OCI-M2 (cell line): Measurements from ENCODE around the gene NBEAL2.
A peak's percentile ranks its signal among the peaks of the same experiment; 100 is the strongest.
"Not testable (repeated sequence)": the region's sequence is repeated elsewhere in the genome, so short reads cannot be mapped to it uniquely, and the experiment has no call there.

ENCODE experiments used
- DNase-seq: peaks from one replicate; lab custom pipeline; 2025; ENCODE audit not compliant: unreplicated experiment; lab: John Stamatoyannopoulos, UW

Gene NBEAL2

GRCh38 chr3:47010111-47010712, 30.7 kb downstream of the NBEAL2 start:
- DNase-seq = no peak

DNA sequence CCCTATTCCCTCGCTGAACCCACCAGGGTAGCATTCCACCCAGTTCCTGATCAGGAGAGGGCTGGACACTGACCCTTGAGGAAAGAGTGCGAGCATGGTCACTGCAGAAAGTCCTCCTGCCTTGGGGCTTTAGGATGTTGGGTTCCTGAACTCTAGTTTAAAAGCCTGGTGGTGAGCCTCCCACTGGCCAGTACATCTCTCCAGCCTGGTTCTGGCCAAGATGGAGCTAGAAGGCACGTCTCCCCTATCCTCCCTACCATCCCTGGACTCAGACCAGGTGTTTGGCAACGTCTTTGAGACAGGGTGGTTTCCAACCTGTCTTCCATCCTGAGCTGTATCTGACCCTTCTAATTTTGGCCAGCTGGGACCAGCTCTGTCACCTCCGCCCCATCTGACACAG, 31.4 kb downstream of the NBEAL2 start:
- DNase-seq = no peak

DNA sequence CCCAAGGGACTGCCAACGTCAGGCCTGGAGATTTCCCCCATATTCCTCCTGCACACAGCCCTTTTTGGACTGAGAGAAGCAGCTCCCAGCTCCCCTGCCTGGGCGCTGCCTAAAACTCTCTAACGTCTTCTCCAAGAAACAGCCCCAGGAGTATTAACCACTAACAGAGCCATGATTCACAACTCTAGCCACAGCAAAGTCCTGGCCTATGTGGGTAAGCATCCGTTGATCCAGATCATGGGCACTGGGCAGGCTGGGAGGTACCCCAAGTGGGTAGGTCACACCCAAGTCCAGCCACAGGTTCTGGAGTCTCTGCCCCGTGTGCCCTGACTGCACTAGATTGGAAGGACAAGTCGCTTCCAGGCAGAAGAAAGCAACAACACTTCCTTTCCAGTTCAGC, 31.9 kb downstream of the NBEAL2 start:
- DNase-seq = no peak

DNA sequence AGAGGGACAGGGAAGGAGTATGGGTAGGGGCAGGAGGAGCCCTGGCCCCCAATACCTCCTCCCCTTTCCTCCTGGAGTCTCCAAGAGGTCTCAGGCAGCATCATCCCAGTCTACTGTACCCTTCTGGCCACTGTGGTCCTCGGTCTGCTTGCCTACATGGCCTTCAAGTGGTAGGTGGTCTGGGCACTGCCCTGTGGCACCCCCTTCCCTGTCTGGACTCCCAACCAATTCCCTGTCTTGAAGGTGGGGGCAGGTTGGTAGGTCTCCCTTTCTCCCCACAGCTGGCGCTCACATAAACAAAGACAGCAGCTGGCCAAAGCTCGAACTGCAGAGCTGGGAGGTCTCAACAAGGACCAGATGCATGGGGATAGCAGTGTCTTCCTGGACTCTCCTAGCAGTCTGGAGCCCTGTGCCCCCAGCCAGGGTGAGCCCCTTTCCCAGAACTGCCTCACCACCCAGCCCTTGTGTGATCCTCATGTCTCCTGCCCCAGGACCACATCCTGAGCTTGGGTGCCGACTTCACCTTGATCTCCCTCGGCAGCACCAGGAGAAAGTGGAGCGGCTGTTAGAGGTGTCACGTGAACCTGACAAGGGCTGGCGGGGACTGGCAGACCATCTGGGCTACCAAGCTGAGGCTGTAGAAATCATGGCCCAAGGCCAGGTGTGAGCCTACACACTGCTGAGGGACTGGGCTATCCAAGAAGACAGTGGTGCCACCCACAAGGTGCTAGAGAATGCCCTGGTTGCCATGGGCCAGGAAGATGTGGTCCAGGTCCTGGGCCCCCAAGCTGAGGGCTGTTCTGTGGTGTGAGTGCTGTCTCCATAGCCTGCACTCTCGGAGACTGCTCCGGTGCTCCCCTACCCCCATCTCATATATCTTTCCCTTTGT, 33.1 kb downstream of the NBEAL2 start:
- no peak for DNase-seq

DNA sequence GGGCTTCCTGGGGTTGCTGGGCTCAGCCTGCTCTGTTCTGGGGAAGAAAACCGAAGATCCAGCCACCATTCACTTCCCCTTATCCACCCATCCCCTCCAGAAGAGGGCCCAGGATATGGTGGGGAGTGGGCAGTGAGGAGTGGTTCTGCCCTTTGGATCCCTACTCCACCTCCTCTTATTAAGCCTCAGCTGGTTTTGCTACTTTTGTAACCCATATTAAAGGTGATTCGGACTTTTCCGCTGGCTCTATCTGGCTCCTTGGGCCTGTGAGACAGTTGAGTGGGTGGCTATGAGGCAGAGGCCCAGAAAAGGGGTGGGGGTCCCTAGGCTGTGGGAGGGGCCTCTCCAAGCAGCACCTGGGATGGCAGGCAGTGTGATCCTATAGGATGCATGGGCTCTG, 33.8 kb downstream of the NBEAL2 start:
- no peak for DNase-seq

DNA sequence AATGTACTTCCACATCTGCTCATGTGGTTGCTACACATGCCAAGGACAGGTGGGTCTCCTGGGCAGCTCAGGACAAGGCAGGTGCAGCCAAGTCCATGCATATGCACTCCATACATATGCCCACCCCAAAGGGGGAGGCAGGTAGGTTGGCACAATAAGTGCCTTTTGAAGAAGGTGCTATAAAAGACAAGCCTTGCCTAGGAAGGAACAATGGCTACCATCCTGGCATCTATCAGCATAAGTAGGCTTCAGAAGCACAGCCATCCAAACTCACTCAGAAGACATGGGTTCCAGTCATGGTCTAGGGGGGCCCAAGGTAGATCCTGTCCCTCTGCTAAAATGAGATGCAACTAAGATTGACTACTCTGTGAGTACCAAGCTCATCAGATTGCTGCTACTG, 34.6 kb downstream of the NBEAL2 start:
- DNase-seq = no peak

DNA sequence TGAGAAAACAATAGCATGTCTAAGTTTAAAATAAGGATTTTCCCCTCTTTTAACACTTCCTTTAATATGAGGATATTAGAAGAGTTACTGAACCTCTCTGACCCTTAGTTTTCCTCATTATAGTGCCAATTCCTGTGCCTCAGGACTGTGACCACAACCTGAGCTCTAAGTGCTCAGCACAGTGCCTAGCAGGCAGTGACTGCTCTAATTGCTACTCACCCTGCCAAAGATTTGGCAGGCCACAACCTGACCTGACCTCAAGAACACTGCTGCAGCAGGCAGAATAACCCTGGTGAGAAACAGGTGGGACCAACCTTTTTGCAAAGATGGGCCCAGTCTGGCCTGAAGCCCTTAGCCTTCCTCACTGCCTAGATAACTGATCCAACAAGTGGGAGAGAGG, 35.7 kb downstream of the NBEAL2 start:
- DNase-seq = no peak

GRCh38 chr3:47016086-47016933, 36.8 kb downstream of the NBEAL2 start:
- no peak for DNase-seq

- DNase-seq = peak; percentile 36
These were observed 37.5 kb downstream of the NBEAL2 start for GRCh38 chr3:47016934-47017435.

- no peak for DNase-seq
These were observed 38.2 kb downstream of the NBEAL2 start for GRCh38 chr3:47017504-47018268.

GRCh38 chr3:47018269-47018611, 38.8 kb downstream of the NBEAL2 start:
- no peak for DNase-seq

DNA sequence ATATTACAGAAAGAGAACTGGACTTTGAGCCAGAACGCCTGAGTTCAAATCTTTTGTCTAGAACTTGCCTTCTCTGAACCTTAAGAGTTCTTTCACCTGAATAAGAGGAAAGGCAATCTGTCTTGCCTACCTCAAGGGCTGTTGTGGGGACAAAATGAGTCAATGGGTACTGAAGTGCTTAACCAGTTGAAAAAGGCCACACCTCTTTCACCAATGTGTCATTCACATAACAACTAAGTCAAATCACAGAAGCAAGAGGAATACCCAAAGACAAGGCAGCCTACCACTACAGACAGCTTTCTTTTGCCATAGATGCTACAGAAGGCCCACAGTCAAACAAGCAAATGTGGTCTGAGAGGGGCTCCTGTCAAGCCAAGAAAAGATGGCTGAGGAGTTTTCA, 39.7 kb downstream of the NBEAL2 start:
- no peak for DNase-seq

DNA sequence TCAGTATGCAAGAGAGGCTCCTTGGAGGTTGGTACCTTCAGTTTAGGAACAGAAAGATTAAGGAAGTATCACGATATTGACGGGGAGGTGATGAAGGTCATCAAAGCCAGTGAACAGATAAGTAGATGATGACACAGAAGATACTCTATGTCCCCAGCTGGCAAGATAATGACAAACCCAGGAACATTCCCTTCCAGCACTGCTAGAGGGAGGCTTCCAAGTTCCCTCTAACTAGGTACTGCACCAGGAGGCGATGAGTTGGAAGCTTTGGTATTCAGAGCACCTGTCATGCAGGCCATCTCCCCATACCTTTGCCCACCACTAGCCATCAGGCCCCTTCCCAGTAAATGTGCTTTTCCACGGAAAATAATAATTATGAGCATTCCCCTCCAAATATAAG, 40.8 kb downstream of the NBEAL2 start:
- DNase-seq = no peak

DNA sequence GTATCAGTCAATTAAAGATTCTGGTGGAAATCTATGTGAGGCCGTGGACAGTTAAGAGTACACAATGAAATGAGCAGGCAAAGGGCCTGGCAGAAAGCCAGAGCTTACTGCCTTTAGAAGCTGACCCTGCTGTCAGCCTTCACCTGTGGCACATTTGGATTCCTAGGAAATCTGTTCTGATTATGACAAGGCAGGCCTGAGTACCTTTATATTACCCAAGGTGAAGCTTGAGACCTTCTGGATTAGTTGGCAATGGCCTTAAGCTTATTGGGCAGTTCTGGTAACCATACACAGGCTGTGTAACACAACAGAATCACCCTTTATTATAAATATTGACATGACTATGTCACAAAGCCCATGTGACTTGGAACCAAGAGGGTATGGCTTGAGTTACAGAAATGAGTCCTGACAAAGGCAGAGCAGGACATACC, 43.2 kb downstream of the NBEAL2 start:
- DNase-seq = no peak

DNA sequence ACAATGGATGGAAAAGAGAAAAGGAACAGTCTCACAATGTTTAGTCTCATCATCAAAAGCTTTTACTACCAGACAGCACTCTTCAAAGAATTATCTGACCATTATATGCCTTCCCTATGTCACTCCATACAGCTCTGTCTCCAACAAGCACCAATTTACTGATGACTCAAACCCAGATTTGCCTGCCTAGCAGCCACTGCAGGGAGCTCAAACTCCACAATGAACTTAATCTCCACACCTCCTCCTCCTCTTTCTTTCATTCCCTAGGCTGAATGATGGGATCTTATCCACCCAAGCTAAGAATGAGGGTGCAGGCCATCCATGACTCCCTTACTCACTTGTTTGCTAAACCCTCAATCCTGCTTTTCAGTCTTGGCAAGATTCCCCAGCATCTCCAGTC, 45.5 kb downstream of the NBEAL2 start:
- DNase-seq = no peak

DNA sequence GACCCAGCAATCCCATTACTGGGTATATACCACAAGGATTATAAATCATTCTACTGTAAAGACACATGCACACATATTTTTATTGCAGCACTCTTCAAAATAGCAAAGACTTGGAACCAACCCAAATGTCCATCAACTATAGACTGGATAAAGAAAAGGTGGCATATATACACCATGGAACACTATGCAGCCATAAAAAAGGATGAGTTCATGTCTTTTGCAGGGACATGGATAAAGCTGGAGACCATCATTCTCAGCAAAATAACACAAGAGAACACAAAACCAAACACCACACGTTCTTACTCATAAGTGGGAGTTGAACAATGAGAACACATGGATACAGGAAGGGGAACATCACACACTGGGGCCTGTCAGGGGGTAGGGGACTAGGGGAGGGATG, 47.0 kb downstream of the NBEAL2 start:
- DNase-seq = not testable (repeated sequence)

DNA sequence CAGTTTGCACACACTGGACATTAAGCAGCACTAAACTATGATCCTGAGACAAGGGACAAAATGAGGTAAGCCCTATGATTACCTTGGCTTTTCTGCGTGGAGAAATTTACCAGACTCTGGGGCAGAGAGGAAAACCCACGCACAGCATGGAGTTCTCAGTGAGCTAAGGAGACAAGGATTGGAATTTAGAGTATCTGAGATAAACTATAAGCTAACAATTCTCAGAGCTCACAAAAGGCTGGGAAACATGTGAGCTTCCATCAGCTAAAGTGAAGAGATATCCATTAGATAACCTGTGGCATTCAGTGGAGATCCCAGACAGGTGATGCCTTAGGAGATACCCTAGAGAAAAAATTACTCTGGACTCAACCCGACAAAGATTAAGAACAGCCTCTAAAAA, 48.7 kb downstream of the NBEAL2 start:
- no peak for DNase-seq

GRCh38 chr3:47028667-47029066, 49.2 kb downstream of the NBEAL2 start:
- DNase-seq = no peak

DNA sequence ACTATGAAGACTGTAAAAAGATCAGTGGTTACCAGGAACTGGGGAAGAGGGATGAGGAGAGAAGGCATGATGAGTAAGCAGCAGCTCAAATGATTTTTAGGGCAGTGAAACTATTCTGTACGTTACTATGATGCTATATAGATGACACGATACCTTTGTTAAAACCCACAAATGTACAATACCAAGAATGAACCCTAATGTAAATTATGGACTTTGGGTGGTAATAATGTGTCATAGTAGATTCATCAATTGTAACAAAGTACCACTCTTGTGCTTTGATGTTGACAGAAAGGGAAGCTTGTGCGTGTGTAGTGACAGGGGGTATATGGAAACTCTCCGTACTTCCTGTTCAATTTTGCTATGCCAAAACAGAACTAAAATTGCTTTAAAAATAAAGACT, 51.6 kb downstream of the NBEAL2 start:
- not testable (repeated sequence) for DNase-seq

DNA sequence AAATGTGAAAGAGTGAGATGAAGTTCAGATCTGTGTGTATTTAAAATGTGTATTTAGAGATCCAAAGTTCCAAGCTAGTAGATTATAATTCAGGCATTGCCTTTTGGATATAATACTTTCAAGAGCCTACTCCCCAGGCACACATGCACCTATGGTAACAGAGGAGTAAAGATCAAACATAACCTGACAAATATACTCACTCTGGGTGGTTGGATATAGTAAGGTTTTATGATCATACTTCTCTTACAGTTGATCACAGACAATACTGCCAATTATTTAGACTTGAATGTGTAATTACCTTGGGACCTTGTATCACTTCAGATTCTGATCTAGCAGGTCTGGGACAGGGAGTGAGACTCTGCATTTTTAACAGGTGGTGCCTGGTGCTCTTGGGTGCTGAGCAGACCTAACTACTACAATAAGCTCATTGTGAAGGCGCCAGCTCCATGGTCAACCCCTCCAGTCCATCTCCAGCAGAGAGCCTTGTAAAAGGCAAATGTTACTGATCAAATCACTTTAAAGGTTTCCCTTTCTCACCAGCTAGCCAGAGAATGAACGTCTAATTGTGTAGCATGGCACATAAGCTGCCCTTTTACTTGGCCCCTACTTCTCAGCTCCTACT, 55.5 kb downstream of the NBEAL2 start:
- DNase-seq = no peak
